ENCODE measurements around the gene LATS1.
A peak's percentile ranks its signal among the peaks of the same experiment; 100 is the strongest.
"Not testable (repeated sequence)": the region's sequence is repeated elsewhere in the genome, so short reads cannot be mapped to it uniquely, and the experiment has no call there.

The LATS1 gene

DNA sequence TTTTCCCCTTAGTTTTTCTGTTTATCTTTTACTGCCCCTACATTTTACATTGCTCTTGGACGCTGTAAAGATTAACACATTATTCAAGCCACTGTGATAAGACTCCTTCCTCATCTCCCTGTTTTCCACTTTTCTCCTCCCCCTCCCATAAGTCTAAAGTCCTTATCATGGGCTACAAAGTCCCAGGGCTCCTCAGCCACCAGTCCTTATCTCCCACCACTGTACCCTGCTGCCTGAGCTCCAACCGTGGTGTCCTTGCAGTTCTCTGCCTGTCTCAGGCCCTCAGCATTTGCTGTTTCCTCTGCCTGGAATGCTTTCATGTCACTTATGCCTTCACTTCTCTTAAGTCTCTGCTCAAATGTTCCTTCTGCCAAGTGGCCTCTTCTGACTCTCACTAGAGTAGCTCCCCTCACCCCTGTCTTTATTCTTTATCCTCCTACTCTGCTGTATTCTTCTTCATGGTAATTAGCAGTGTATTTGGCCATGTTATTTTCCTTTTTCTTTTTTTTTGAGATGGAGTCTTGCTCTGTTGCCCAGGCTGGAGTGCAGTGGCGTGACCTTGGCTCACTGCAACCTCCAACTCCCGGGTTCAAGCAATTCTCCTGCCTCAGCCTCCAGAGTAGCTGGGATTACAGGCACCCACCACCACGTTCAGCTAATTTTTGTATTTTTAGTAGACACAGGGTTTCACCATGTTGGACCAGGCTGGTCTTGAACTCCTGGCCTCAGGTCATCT, 10.8 kb upstream of the LATS1 start:
- no peak for DNase-seq (ENCODE audit: low read depth in 2 of 3, low spot score in 1 of 3)

DNA sequence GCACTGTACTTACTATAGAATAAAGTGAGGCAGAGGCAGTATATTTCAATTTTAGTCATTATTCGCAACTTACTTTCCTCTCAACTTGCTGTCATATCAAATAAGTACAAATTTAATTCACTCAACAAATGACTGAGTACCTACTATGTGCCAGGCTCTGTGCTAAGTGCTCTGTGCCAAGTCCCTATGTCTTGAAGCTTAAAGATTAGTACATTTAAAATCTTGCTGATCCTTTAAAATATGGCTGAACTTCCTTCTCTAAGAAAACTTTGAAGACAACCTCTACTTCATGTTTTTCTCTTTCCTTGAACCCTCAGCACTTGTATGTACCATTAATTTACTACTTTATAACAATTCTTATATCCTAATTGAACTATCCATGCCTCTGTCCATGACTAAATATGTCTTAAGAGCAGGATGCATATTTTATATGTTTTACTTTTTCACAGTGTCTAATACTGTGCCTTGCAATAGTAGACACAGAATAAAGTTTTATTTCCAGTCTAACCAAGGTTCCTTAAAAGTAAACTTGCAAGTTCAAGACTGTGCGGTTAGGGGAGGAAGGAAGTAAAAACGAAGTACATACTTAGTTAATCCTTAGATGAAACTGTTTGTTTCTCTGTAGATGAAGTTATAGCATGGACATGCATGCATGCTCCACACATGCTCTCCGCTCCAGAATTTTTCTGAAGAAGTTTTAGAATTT, 10.0 kb upstream of the LATS1 start:
- DNase-seq (ENCODE audit: low read depth in 2 of 3, low spot score in 1 of 3) = no peak

DNA sequence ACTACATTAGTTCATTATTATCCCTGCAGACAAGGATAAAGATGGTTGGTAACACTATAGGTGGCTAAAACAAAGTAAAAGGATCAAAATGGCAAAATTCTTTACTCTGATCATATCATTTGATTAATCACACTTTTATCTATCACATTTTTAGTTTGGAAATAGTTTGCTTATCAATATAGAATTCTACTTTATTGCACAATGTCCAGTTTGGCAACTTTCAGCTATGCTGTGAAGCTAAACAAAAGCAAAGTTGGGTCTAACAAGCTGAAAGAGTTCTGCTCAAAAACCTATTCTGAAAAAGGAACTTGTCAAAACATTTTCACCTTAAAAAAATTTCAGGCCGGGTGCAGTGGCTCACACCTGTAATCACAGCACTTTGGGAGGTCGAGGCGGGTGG, 7.9 kb upstream of the LATS1 start:
- DNase-seq (ENCODE audit: low read depth in 2 of 3, low spot score in 1 of 3) = no peak

DNA sequence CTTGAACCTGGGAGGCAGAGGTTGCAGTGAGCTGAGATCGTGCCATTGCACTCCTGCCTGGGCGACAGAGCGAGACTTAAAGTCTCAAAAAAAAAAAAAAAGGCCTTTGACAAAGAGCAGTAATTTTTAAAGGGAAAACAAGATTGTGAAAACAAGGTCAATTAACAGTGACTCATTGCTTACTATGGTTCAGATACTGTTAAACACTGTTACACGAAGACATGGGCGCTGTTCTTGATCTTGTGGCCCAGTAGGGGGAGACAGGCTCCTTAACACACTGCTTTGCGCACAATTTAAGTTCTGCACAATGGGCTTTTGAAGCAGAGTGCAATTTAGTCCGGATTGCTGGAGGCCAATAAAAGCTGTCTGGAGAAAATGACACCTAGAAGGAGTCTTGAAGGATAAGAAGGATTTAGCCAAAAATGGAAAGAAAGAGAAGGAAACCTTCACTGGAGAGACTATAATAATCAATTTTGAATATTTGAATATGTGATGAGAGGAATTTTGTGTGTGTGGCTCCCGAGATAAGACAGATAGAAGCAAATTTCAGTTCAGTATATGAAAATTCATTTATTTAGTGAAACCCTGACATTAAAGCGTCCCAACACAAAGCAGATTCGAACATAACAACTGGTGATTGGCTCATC, 6.0 kb upstream of the LATS1 start:
- peak in 1 of 3 donors; percentile 32 for DNase-seq (ENCODE audit: low read depth in 2 of 3, low spot score in 1 of 3)

DNA sequence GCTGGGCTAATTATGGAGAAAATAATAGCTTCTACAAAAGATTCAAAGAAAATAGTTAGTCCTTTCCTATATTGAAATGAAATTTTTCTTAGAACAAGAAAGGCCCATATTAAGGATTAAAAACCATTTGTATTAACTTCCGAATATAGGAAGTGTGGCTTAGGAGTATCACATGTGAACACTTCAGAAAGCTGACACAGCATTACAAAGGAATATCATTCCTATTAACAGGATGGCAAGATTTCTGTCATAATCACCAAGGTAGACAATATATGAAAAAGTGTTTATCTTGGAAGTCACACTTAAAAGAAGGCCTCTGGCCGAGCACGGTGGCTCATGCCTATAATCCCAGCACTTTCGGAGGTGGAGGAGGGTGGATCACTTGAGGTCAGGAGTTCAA, 5.4 kb upstream of the LATS1 start:
- no peak for DNase-seq (ENCODE audit: low read depth in 2 of 3, low spot score in 1 of 3)

DNA sequence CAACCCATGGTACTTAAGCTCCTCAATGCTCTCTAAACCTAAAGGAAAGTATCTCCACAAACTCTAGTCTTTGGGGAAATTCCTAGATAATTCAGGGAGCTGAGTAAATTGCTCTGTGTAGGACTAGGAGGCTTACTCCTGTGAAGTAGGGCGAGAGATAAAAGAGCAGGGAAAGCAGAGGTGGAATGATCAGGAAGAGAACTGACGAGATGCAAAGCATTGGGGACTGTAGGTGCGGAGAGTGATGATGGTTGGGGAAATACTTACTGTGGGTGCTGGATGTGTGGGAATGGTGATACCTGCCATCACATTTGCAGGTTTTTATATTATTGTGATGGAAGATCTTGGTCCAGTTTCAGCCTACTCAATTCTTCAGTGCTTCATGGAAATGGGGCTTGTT, 1.6 kb upstream of the LATS1 start:
- DNase-seq (ENCODE audit: low read depth in 2 of 3, low spot score in 1 of 3) = no peak

DNA sequence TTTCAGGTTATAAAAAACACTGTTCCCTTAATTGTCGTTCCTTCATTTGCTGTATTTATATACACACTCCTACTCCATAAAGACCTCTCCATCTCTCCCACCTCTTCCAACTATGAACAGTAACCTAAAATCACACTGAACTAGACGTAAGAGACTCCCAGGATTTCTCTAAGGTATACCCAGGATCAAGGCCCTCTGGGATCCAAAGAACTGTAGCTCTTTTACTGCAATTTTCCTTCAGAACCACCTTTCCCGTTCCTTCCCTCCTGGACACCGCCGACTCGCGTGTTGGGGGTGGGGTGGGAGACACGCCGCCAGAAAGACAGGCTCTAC, 680 bp downstream of the LATS1 start:
- DNase-seq (ENCODE audit: low read depth in 2 of 3, low spot score in 1 of 3) = no peak

DNA sequence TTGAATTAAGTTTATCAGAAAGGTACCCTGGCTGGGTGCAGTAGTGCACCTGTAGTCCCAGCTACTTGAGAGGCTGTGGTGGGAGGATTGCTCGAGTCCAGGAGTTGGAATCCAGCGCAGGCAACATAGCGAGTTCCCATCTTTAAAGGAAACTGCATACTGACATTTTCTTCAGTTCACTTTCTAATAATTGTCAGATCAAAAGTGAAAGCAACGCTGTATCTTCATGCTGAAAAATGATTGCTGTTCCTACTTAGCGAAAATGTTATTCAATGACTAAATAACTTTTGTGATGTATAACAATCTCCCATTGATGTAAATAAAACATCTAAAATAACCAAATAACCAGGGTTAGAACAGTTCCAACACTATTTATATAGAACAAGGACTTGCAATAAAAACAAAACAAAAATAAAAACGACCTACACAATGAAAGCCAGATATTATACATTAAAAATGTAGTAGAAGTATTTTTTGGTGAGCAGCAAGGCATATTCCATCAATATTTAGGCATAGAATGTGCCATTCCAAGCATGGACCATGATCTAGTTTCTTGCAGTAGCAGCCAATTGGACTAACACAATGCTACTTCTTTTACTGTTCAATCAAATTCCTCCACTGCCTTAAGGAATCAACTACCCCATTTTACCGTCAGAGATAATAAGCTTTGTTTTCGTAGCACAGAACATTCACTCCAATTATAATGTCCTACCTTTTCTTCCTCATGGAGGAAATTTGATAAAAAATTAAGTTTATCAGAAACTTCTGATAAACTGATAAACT, 1.5 kb downstream of the LATS1 start:
- no peak for DNase-seq (ENCODE audit: low read depth in 2 of 3, low spot score in 1 of 3)

DNA sequence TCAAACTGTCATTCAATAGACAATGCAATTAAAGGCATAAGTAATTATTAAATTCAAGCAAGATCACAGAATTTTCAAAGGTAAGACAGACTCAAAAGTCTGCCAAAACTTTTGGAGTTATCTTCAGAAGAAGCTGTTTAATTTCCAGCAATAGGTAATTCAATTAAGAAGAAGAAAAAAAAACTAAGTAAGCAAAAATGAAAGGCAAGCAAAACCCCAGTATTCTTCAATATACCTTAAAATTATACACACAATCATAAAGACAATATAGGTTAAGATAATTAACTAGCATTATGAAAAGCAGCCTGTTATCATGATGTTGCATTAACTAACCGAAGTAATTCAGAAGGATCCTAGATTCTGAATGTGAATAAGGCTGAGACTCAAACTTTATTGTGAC, 3.5 kb downstream of the LATS1 start:
- DNase-seq (ENCODE audit: low read depth in 2 of 3, low spot score in 1 of 3) = no peak

DNA sequence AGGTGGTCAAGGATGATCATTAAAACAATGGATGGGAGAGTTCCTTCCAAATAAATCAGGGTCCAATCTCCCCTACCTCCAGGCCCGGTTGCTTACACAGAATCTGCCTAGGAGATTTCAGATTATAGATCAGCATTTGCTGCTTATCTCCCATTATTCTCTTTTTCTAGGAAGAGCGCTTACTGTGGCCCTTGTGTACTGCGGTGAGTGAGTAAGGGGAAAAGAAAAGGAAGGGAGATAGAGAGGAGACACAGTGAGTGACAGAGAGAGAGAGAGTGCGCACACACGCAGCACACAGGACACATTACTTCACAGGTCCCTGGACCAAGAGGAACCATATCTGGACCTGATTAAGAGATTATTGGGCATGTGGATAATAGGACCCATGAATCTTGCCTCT, 6.2 kb downstream of the LATS1 start:
- DNase-seq (ENCODE audit: low read depth in 2 of 3, low spot score in 1 of 3) = no peak

DNA sequence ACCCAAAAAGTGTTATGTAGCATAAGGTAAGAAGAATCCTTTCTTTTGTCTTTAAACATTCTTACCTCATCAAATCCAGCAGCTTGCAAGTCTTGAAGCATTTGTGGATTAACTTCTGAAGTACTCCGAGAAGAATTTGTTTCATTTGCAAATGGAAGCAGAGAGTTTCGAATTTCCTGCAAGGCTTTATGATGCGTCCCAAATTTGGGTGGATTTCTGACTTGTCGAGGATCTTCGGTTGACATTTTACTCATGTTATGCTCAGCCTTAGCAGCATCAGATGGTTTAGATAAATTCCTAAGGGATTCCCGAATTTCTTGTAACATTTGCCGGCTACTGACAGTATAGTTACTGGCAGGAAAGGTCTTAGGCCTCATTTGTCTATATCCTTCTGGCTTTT, 16.2 kb downstream of the LATS1 start:
- no peak for DNase-seq (ENCODE audit: low read depth in 2 of 3, low spot score in 1 of 3)

DNA sequence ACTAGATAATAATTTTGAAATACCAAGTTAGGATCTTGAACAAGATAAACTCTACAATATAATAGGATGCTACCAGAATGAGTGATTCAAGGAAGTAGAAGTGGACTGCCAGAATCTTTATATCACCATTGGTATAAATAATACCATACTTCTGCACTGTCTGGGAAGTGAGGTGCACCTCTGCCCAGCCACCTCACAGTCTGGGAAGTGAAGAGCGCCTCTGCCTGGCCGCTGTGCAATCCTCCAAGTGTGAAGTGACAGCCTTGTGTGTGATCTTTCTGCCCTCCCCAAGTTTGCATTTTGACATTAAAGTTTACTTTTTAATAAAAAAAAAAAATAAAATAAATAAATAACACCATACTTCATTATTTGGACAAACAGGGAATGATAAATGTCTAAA, 18.8 kb downstream of the LATS1 start:
- DNase-seq (ENCODE audit: low read depth in 2 of 3, low spot score in 1 of 3) = no peak

DNA sequence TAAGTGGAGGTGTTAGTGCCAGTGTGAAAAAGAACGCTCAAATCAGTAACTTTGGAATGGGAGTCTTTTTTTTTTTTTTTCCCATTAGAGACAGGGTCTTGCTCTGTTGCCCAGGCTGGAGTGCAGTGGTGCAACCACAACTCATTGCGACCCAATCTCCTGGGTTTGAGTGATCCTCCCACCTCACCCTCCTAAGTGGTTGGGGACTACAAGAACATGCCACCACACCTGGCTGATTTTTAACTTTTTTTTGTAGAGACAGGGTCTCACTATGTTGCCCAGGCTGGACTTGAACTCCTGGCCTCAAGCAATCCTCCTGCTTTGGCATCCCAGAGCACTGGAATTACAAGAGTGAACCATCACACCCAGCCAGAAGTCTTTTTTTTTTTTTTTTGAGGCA, 19.7 kb downstream of the LATS1 start:
- no peak for DNase-seq (ENCODE audit: low read depth in 2 of 3, low spot score in 1 of 3)

DNA sequence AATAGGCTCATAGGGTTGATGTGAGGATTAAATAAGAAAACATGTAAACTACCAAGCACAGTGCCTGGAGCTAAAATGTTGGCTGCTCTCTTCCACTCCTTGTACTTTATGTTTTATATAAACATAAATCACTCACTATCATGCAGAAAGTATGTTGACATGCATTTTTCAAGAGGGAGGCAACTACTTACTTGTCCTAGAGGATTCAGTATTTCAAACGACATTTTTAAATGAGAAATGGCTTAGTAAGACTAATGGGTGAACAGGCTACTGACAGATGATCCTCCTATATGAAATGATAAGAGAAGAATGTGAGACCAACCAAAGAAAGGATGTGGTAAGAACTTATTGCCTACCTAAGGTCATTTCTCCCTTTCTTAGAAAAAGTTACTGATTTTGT, 21.0 kb downstream of the LATS1 start:
- DNase-seq (ENCODE audit: low read depth in 2 of 3, low spot score in 1 of 3) = no peak

DNA sequence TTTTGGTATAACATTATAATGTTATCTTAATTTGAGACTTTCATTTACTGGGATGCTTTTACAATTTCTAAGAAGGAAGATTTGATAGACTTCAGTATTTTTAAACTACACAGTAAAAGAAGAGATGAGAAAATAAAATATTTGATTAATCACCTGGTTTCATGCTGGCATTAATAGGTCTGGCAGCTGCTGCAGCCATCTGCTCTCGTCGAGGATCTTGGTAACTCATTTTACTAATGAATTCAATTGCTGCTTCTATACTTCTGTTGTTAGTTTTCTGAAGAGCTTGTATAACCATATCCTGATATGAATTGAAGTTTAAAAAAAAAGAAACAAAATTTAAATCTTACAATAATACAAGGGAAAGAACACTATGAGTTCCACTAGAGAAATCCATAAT, 23.0 kb downstream of the LATS1 start:
- DNase-seq (ENCODE audit: low read depth in 2 of 3, low spot score in 1 of 3) = no peak

DNA sequence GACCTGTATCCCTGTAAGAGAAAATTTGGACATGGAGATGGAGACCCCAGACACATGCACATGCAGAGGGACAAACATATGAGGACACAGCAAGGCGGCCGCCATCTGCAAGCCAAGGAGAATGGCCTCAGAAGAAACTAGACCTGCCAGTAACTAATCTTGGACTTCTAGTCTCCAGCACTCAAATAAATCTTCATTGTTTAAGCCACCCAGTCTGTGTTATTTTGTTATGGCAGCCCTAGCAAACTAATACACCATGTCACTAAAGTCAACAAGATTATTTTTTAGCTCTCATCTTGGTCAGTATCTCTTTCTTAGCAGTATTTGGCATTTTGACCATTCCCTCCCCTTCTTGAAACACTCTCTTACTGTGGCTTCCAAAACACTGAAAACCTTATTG, 26.7 kb downstream of the LATS1 start:
- DNase-seq (ENCODE audit: low read depth in 2 of 3, low spot score in 1 of 3) = no peak

DNA sequence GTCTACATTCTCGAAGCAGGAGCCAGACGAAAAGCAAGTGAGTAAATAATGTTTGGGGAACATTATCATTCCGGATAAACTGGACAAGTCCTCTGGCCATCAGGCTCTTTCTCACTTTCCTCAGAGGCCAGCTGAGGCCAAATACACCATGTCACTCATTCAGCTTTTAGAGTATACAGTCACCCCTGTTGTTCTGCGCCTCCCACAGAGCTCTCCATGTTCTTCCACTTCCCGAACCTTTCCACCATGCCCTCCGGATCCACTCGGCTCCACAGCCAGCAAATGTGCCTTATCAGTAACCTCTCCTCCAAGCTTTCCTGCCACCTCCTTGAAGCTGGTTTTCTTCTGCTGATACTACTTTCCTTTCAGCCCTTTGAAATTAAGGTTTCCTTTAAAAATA, 31.7 kb downstream of the LATS1 start:
- no peak for DNase-seq (ENCODE audit: low read depth in 2 of 3, low spot score in 1 of 3)

DNA sequence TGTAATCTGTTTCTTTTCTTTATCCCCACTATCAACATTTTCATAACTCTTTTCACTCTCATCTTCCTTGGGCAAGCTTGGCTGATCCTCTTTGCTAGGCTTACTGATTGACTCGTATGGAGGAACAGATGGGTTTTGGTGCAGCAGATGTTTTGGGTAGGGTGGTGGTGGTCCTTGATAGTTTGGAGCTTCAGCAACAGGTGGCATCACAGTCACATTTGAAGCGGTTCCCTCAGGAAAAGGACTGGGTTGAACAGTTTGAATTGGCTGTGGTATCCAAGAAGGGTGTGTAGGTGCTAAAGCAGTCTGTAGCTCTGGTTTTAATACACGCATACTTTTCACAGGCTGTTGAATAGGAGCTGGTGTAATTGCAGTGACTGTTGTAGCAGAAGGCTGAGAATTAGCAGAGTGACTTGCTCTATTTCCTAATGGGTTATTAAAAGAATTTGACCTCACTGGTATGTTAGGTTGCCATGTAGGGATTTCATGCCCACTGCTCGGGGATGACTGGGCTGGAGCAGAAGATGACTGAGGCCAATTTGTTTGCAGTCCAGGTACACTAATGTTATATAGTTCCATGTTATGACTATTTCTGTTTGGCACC, 34.5 kb downstream of the LATS1 start:
- no peak for DNase-seq (ENCODE audit: low read depth in 2 of 3, low spot score in 1 of 3)

DNA sequence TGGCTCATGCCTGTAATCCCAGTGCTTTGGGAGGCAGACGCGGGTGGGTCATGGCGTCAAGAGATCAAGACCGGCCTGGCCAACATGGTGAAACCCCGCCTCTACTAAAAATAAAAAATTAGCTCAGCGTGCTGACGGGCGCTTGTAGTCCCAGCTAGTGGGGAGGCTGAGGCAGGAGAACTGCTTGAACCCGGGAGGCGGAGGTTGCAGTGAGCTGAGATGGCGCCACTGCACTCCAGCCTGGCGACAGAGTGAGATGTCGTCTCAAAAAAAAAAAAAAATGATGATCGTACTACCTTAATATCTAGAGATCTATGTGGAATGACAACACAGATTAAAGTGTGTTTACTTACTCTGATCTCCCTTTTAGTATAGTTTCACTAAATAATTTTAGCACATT, 36.1 kb downstream of the LATS1 start:
- not testable (repeated sequence) for DNase-seq (ENCODE audit: low read depth in 2 of 3, low spot score in 1 of 3)

DNA sequence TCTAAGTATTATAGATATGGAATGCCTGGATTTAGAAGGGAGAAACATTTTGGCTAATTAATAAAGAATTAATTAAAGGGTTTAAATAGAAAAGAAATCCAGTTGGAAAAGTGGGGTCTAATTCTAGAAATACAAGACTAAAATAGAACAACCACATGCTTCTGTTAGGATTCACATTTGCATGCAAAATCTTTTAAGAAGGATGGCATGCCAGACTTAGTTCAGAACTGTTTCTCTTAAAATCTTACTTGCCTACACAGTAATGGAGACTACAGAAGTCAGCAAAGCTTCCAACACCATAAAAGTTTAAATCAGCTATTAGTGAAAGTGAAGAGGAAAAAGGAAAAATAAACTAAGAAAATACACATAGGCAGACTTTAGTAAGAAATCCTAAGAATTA, 36.7 kb downstream of the LATS1 start:
- DNase-seq (ENCODE audit: low read depth in 2 of 3, low spot score in 1 of 3) = no peak

DNA sequence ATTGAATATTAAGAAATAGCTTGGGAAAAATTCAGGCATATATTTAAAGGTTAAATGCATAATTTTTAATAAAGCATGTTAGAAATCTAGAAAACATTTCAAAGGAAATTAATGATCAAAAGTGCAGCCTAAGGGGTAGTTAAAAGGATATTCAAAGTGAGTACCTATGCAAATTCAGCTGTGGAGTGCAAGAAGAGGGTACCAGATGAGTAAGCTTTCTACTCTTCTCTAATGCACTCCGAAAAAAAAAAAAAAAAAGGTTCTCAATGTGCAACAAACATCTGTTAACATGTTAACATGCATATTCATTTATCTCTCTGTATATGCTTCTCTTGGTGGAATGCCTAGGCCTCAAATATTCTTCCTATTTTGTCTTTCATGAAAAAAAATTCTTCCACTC, 37.4 kb downstream of the LATS1 start:
- no peak for DNase-seq (ENCODE audit: low read depth in 2 of 3, low spot score in 1 of 3)

All from stimulated activated CD4-positive, alpha-beta T cell treated with anti-CD3 and anti-CD28 coated beads, Interleukin-12 subunit alpha, Interleukin-12 subunit beta, amount 100 ng/mL, for 48 hours (primary cell).